K562 (cell line): ENCODE results near the gene KANK2. TPM values are rescaled to one million over a fixed set of nuclear protein-coding genes. Genes with fewer than 3 reads are reported as not detected.
"Not testable (repeated sequence)": the region's sequence is repeated elsewhere in the genome, so short reads cannot be mapped to it uniquely, and the experiment has no call there.

Experiments used
- ATAC-seq: fragments of 200-7000 bp; cut with Tn5 transposase; 3 replicates; pipeline ENCODE4 v1.9.1; 2020; ENCODE audit warnings: moderate library complexity
- BruUV-seq: library from RNA; stranded (reverse); fragments of 400-500 nt; replicated peaks from 2 replicates; lab custom pipeline; 2021; lab: Mats Ljungman, UMichigan
- CTCF ChIA-PET: fragments of 300-600 bp; formaldehyde crosslinking; extraction: SDS; loops from one replicate; lab custom pipeline; 2021; ENCODE audit warnings: low intra/inter-chr PET ratio; lab: Yijun Ruan, JAX
- POLR2A ChIA-PET: fragments of 300-600, 350-650 bp; sonication (Branson Sonifier 250); formaldehyde crosslinking; extraction: SDS; loops from one replicate; lab custom pipeline; 2021; ENCODE audit warnings: antibody characterized with exemption, inconsistent platforms; lab: Yijun Ruan, JAX
- DNase-seq, 4 experiments: peaks; one replicate each; pipeline versions ENCODE4 v3.0.0 to v3.0.0-alpha.2; 2011 to 2018; ENCODE audit warnings: low spot score in 3 of 4, mixed read lengths in 3 of 4; ENCODE audit errors: extremely low read depth in 1 of 4
- FAIRE-seq: peaks from 2 replicates; lab custom pipeline; 2011; peaks lifted over from hg19 to GRCh38; lab: Jason Lieb, UNC
- H2AFZ ChIP-seq: 2 replicates; pipeline ENCODE4 v1.6.0; 2011; ENCODE audit warnings: low read depth, low read length, control low read depth, inconsistent platforms
- H3K27ac ChIP-seq: fragments of 200-600 bp; 3 replicates; pipeline ENCODE4 v1.8.0; 2011; ENCODE audit warnings: low read depth, mild to moderate bottlenecking, control low read depth, inconsistent platforms, low read length, moderate library complexity, mixed read lengths; ENCODE audit errors: extremely low read depth
- H3K27me3 ChIP-seq, 2 experiments: fragments of 300-600 bp in 1 of 2; 2 replicates in 1 of 2; 3 replicates in 1 of 2; pipeline versions ENCODE4 v1.6.0 to v1.8.0; 2011; ENCODE audit warnings: inconsistent platforms in 2 of 2, low read length in 2 of 2, mild to moderate bottlenecking in 1 of 2, mixed read lengths in 1 of 2, moderate library complexity in 1 of 2; ENCODE audit not compliant: control insufficient read depth in 2 of 2, insufficient read depth in 2 of 2
- H3K36me3 ChIP-seq: fragments of 300-600 bp; 3 replicates; pipeline ENCODE4 v1.8.0; 2011; ENCODE audit warnings: mild to moderate bottlenecking, low read length, inconsistent platforms; ENCODE audit not compliant: control insufficient read depth, insufficient read depth
- H3K4me1 ChIP-seq, 2 experiments: fragments of 200-600 bp in 1 of 2; replicated peaks in 1 of 2; 2 replicates in 1 of 2; 3 replicates in 1 of 2; pipeline versions ENCODE4 v1.5.1 to v1.8.0; 2011; ENCODE audit warnings: inconsistent platforms in 2 of 2, low read length in 2 of 2, mild to moderate bottlenecking in 1 of 2, mixed read lengths in 1 of 2, moderate library complexity in 1 of 2; ENCODE audit not compliant: control insufficient read depth in 2 of 2, insufficient read depth in 2 of 2
- H3K4me2 ChIP-seq: 2 replicates; pipeline ENCODE4 v1.6.1; 2011; ENCODE audit warnings: low read length, control low read depth, inconsistent platforms, mixed read lengths; ENCODE audit not compliant: insufficient read depth
- H3K4me3 ChIP-seq: fragments of 200-600 bp; sonication (generic), shearing (Covaris generic); 2 replicates; pipeline ENCODE4 v1.5.1; 2016; ENCODE audit warnings: control low read depth, inconsistent platforms
- H3K79me2 ChIP-seq: fragments of 200-600 bp; 3 replicates; pipeline ENCODE4 v1.8.0; 2011; ENCODE audit warnings: low read length, inconsistent platforms; ENCODE audit not compliant: control insufficient read depth, insufficient read depth
- H3K9ac ChIP-seq, 2 experiments: 2 replicates each; pipeline versions ENCODE4 v1.6.0 to v1.6.1; 2011; ENCODE audit warnings: low read depth in 2 of 2, low read length in 2 of 2, control low read depth in 1 of 2, inconsistent platforms in 1 of 2, mild to moderate bottlenecking in 1 of 2, mixed read lengths in 1 of 2; ENCODE audit not compliant: insufficient read depth in 1 of 2
- H3K9me1 ChIP-seq: one replicate; pipeline ENCODE4 v1.6.0; 2011; ENCODE audit warnings: inconsistent platforms, mild to moderate bottlenecking, low read length, moderate library complexity; ENCODE audit not compliant: control insufficient read depth, insufficient read depth
- H3K9me3 ChIP-seq: replicated peaks from 2 replicates; pipeline ENCODE4 v1.5.1; 2011; ENCODE audit warnings: low read depth, low read length, inconsistent platforms; ENCODE audit not compliant: control insufficient read depth, insufficient read depth
- H4K20me1 ChIP-seq: replicated peaks from 2 replicates; pipeline ENCODE4 v1.6.1; 2011; ENCODE audit warnings: low read length, inconsistent platforms, mixed read lengths; ENCODE audit not compliant: control insufficient read depth, insufficient read depth
- POLR2A ChIP-seq: fragments of 450-650 bp; conservative IDR thresholded peaks from 2 replicates; pipeline ENCODE4 v1.6.1; 2016
- POLR2G ChIP-seq: fragments of 200-400 bp; formaldehyde crosslinking; IDR thresholded peaks from 2 replicates; pipeline ENCODE4 v1.6.1; 2017; ENCODE audit warnings: low read depth, mild to moderate bottlenecking, antibody characterized with exemption, low read length, moderate library complexity
- RERE ChIP-seq: sonication (generic); formaldehyde crosslinking; IDR thresholded peaks from 2 replicates; pipeline ENCODE4 v1.8.0; 2023; ENCODE audit warnings: missing genetic modification reagents, mild to moderate bottlenecking, borderline replicate concordance
- SMARCC2 ChIP-seq: fragments of 450-650 bp; IDR thresholded peaks from 2 replicates; pipeline ENCODE4 v1.6.1; 2017; ENCODE audit warnings: antibody characterized with exemption, moderate library complexity, mild to moderate bottlenecking, low read depth
- SUPT5H ChIP-seq: fragments of 450-650 bp; IDR thresholded peaks from 2 replicates; pipeline ENCODE4 v1.6.1; 2016
- ZBTB33 ChIP-seq: sonication (generic); formaldehyde crosslinking; IDR thresholded peaks from 2 replicates; pipeline ENCODE4 v1.8.1; 2023; ENCODE audit warnings: mild to moderate bottlenecking, missing genetic modification reagents
- WGBS: fragments of 100-300 bp; shearing (Covaris generic); methylation state at CpG from one replicate; pipeline ENCODE4 v1.1.6; 2016; ENCODE audit warnings: low coverage, mixed read lengths; ENCODE audit not compliant: insufficient coverage; ENCODE audit errors: missing lambda C conversion rate; 5-methylcytosine and 5-hydroxymethylcytosine counted together
- in situ Hi-C: fragments of 300-500 bp; cut with MboI; formaldehyde crosslinking; loops from 4 replicates; pipeline ENCODE4 v1.15.0; 2018; ENCODE audit warnings: inconsistent platforms, mixed read lengths
- intact Hi-C: fragments of 100-400 bp; cut with micrococcal nuclease; formaldehyde crosslinking; loops from 2 replicates; pipeline ENCODE4 v1.14.2; 2022
- polyA plus RNA-seq, 8 experiments: library from polyadenylated mRNA; depleted of rRNA in 4 of 8; stranded (reverse) in 5 of 8; unstranded in 3 of 8; fragments of >200 nt; fragmentation: Nextera tagmentation in 2 of 8; fragmentation: Illumina TruSeq in 1 of 8; extraction: Ambion mirVana in 2 of 8; extraction: Trizol in 1 of 8; gene quantifications; 2 replicates each; pipeline versions ENCODE4 v1.2.1 to v1.2.3, GENCODE V29; 2011 to 2014; ENCODE audit warnings: inconsistent platforms in 1 of 8, missing spikeins in 1 of 8
- total RNA-seq, 7 experiments: library from RNA; depleted of rRNA in 6 of 7; stranded (reverse); fragments of >200 nt in 6 of 7; fragmentation: Illumina TruSeq in 2 of 7; extraction: Trizol in 2 of 7; gene quantifications; 2 replicates each; pipeline versions ENCODE4 v1.2.1 to v1.2.3, GENCODE V29; 2011 to 2021; ENCODE audit warnings: low replicate concordance in 1 of 7

The KANK2 gene
- total and polyA plus RNA-seq, 9 of the 15 experiments (the other 6 are each of a cell fraction or from before 2014, with no cell fraction given) = 4.4 to 47.8 (median 21.3) TPM

- no peak for TF ChIP-seq RERE (CRISPR knock-in tag)
- no peak for TF ChIP-seq SMARCC2
Measured at GRCh38 chr19:11123114-11123513, 74.2 kb downstream of the KANK2 start (continued).

- DNase-seq, H2AFZ ChIP-seq, in situ Hi-C loops, FAIRE-seq, H3K9me1 ChIP-seq, H4K20me1 ChIP-seq, intact Hi-C loops, H3K9ac ChIP-seq, ATAC-seq, BruUV-seq, H3K4me2 ChIP-seq, H3K9me3 ChIP-seq, H3K27ac ChIP-seq, H3K4me1 ChIP-seq, CTCF ChIA-PET, H3K4me3 ChIP-seq, H3K27me3 ChIP-seq: not testable (repeated sequence)
- TF ChIP-seq POLR2A = peak; percentile 47
- TF ChIP-seq ZBTB33 (CRISPR knock-in tag) = peak; percentile 55; the same call in 1 of the 2 replicates
- TF ChIP-seq SUPT5H = 0 out of 2 replicates have a peak, but pooled peaks have one; percentile 36
- TF ChIP-seq POLR2G = 0 out of 2 replicates have a peak, but pooled peaks have one; percentile 39
- Histone ChIP-seq H3K36me3 (peaks cover 91% of the 10 kb centered on the region), H3K79me2 (peaks cover 20% of the 10 kb centered on the region)
- POLR2A ChIA-PET = interaction anchor here (1.2 to 1.8 kb wide), 2 partner anchors 8 to 10 kb away, joined by 4 to 6 read pairs; no protein-coding TSS in a partner anchor
- 98% methylated on average over 8 of the region's 17 CpGs for WGBS
Measured at GRCh38 chr19:11121963-11122362, 75.4 kb downstream of the KANK2 start.
